GM18870 (cell line): ENCODE data around the gene REXO2.

ENCODE experiments used
- ATAC-seq: cut with Tn5 transposase; IDR thresholded peaks from one replicate; pipeline ENCODE4 v1.9.1; 2021; ENCODE audit warnings: moderate library complexity; ENCODE audit not compliant: unreplicated experiment

REXO2 gene

DNA sequence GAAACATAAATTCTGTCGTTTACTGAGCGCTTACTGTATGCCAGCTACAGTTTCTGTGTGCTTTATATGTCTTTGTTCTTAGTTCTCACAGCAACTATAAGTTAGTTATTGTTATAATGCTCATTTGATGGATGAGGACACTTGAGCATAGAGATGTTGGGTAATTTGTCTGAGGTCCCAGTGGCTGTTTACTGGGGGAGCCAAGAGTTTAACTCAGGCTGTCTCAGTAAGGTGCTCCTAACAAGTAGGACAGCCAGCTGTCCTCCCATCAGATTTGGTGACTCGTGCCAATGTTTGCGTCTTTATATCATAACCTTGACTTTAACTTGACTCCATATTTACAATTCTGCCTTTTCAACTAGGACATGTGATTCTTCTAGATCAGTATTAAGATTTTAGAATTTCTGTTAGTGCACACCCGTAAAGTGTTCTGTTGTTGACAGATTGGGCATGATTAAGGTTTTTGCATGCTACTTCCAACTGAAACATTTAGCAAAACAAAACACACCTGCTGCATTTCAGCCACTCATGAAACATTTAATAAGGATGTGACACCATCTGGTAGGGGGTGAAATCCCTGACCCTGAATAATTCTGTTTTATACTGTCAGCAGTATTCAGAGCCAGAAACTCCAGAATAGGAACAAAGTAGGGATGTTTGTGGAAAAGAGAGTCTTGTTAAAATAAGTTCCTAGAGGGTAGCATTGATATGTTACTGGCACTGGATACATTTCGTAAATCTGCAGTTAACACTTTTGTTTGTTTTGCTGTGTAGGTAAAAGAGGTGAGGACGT lies 1.9 kb downstream of the REXO2 start:
- ATAC-seq, result no peak

- ATAC-seq, result no peak
These were observed 2.7 kb downstream of the REXO2 start for GRCh38 chr11:114441921-114442320.

DNA sequence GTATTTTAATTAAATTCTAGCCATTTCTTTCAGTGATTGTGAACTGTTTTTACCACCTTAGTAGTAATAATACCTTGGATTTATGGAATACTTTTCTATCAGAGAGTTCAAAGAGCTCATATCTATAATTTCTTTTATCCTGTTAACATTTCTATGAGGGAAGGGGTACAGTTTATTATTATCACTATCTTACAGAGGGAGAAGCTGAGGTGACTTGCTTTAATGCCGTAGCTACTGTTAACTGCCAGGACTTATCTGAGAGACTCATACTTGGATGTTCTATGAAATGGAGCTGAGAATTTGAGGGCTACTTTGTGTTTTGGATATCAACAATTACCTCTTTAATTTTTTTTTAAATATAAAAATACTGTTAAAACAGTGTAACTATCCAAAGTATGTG lies 3.3 kb downstream of the REXO2 start:
- no peak for ATAC-seq

DNA sequence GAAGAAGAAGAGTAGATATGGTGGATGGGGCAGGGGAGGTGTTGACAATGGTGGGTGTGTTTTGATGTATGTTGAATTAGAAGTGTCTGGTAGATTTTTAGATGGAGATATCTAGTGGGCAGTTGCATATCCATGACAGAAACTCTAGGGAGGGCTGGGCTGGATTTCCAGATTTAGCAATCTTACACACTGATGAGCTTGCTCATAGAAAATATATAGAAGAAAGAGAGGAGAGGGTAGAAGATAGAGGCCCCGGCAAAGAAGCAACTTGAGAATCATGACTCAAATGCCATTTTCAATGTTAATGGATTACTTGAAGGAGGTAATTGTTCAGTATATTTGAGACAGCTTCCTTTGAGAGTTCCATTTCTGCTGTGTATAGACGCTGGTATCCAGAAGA lies 8.2 kb downstream of the REXO2 start:
- no peak for ATAC-seq

GRCh38 chr11:114447892-114448291 lies 8.6 kb downstream of the REXO2 start:
- ATAC-seq, result no peak

- no peak for ATAC-seq
These were observed 9.6 kb downstream of the REXO2 start for GRCh38 chr11:114448749-114449482.

DNA sequence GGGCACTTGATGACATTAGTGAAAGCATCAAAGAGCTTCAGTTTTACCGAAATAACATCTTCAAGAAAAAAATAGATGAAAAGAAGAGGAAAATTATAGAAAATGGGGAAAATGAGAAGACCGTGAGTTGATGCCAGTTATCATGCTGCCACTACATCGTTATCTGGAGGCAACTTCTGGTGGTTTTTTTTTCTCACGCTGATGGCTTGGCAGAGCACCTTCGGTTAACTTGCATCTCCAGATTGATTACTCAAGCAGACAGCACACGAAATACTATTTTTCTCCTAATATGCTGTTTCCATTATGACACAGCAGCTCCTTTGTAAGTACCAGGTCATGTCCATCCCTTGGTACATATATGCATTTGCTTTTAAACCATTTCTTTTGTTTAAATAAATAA lies 10.6 kb downstream of the REXO2 start:
- ATAC-seq, result no peak

GRCh38 chr11:114452399-114452798 lies 13.1 kb downstream of the REXO2 start:
- ATAC-seq, result no peak

GRCh38 chr11:114463999-114464398 lies 24.7 kb downstream of the REXO2 start:
- no peak for ATAC-seq

DNA sequence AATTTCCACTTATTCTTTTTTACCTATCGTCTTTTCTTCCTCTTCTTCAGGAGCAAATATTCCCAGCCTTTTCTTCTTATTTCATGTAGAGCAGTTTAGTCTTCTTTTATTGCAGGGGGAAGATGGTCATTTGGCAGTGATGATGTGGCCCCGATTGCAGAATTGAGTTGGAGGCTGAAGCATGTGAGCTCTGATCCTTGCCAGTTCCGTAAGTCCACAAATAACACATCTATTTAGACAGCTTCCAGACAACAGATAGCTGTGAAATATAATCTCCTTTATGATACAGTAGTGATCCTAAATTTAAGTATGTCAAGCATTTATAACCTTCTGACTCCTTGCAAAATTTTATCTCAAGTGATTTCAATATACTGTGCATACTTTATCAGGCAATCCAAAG lies 27.5 kb downstream of the REXO2 start:
- ATAC-seq, result no peak

GRCh38 chr11:114472661-114473060 lies 33.4 kb downstream of the REXO2 start:
- no peak for ATAC-seq

DNA sequence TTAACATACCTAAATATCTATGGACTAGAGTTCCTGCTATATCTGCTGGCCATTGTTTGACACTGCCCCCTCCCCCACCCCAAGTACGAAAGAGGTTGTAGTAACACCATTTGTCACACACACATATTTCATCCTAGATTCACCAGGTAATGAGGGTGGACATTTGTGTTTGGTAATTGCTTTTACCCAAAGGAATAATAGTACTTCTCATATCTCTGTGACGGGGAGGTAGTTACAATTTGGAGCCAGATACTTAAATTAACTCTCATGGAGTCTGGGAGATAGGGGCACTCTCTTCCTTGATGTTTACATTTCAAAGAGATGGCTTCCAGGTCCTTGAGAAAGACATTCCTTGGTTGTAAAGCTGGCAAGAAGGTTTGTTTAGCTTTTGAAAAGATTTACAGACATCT lies 38.7 kb downstream of the REXO2 start:
- no peak for ATAC-seq

GRCh38 chr11:114478768-114479167 lies 39.5 kb downstream of the REXO2 start:
- no peak for ATAC-seq

- no peak for ATAC-seq
These were observed 40.1 kb downstream of the REXO2 start for GRCh38 chr11:114479331-114479730.

GRCh38 chr11:114482114-114482513 lies 42.8 kb downstream of the REXO2 start:
- ATAC-seq, result no peak

- no peak for ATAC-seq
These were observed 44.7 kb downstream of the REXO2 start for GRCh38 chr11:114483929-114484328.

DNA sequence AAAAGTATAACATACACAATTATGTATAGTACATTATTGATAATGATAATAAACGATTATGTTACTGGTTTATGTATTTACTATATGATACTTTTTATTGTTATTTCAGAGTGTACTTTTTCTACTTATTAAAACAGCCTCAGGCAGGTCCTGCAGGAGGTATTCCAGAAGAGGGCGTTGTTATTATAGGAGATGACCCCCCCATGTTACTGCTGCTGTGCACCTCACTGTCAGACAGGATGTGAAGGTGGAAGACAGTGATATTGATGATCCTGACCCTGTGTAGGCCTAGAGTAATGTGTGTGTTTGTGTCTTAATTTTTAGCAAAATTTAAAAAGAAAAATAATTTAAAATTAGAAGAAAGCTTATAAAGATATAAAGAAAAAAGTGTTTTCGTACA lies 57.6 kb downstream of the REXO2 start:
- ATAC-seq, result no peak

- no peak for ATAC-seq
These were observed 60.5 kb downstream of the REXO2 start for GRCh38 chr11:114499756-114500155.
